Activated T-cell treated with anti-CD3 and anti-CD28 coated beads, Interleukin-2, amount 50 U/mL, for 72 hours (primary cell): ENCODE data around the gene ME1. TPM values are rescaled to one million over a fixed set of nuclear protein-coding genes. Genes with fewer than 3 reads are reported as not detected.
"Not testable (repeated sequence)": the region's sequence is repeated elsewhere in the genome, so short reads cannot be mapped to it uniquely, and the experiment has no call there.

Experiments
- ATAC-seq, 2 donors: fragments of 150-1000 bp; cut with Tn5 transposase; replicated peaks in 1 of 2; 2 replicates each; pipeline ENCODE4 v1.10.0; 2021; ENCODE audit warnings: moderate library complexity in 2 of 2, mild to moderate bottlenecking in 1 of 2
- DNase-seq, 2 donors: peaks; one replicate each; pipeline ENCODE4 v3.0.0; 2021 to 2022; ENCODE audit warnings: mixed read lengths in 1 of 2
- H3K27ac Mint-ChIP-seq: one replicate; pipeline ENCODE4 v1.8.0; 2022; ENCODE audit warnings: mild to moderate bottlenecking, moderate library complexity, mixed read lengths
- H3K27me3 Mint-ChIP-seq: one replicate; pipeline ENCODE4 v1.8.0; 2022; ENCODE audit warnings: low read depth, mixed read lengths
- H3K36me3 Mint-ChIP-seq, 2 donors: one replicate each; pipeline ENCODE4 v1.8.0; 2022; ENCODE audit warnings: mixed read lengths in 2 of 2, mild to moderate bottlenecking in 1 of 2; ENCODE audit not compliant: insufficient read depth in 2 of 2
- H3K4me1 Mint-ChIP-seq: one replicate; pipeline ENCODE4 v1.8.0; 2022; ENCODE audit warnings: low read depth, mixed read lengths
- H3K4me3 Mint-ChIP-seq, 2 donors: one replicate each; pipeline ENCODE4 v1.8.0; 2022; ENCODE audit warnings: mild to moderate bottlenecking in 2 of 2, mixed read lengths in 2 of 2, moderate library complexity in 2 of 2
- H3K9me3 Mint-ChIP-seq, 2 donors: one replicate each; pipeline ENCODE4 v1.8.0; 2022; ENCODE audit warnings: mixed read lengths in 2 of 2
- total RNA-seq, 2 donors: library from RNA; stranded (reverse); gene quantifications; one replicate each; pipeline ENCODE4 v1.2.3, GENCODE V29; 2022

ME1 gene
- total RNA-seq, 2 donors from 2014 or later = 0.32 TPM; not detected in 1

- DNase-seq = no peak
- H3K4me1 Mint-ChIP-seq = no peaks in the 10 kb centered on the region
- no peak for ATAC-seq
- peaks cover 0 to 2% of the 10 kb centered on the region in 2 donors for H3K9me3 Mint-ChIP-seq
- no peak overlapping the region for H3K4me3 Mint-ChIP-seq
- no peak overlapping the region for H3K27ac Mint-ChIP-seq
- peaks cover 10% of the 10 kb centered on the region for H3K27me3 Mint-ChIP-seq
- peaks cover 0 to 2% of the 10 kb centered on the region in 2 donors for H3K36me3 Mint-ChIP-seq
Measured at GRCh38 chr6:83258517-83258916, 172.3 kb downstream of the ME1 start.

- no peak overlapping the region for H3K27ac Mint-ChIP-seq
- DNase-seq (no peak), ATAC-seq (no peak)
- no peak overlapping the region for H3K4me3 Mint-ChIP-seq
- peaks cover 4% of the 10 kb centered on the region for H3K27me3 Mint-ChIP-seq
- H3K36me3 Mint-ChIP-seq = peaks cover 0 to 2% of the 10 kb centered on the region in 2 donors
- H3K4me1 Mint-ChIP-seq = no peaks in the 10 kb centered on the region
- H3K9me3 Mint-ChIP-seq = peaks cover 0 to 2% of the 10 kb centered on the region in 2 donors
Measured at GRCh38 chr6:83257791-83258190, 173.1 kb downstream of the ME1 start.

GRCh38 chr6:83256719-83257118 lies 174.1 kb downstream of the ME1 start:
- DNase-seq, H3K4me3 Mint-ChIP-seq, ATAC-seq, H3K4me1 Mint-ChIP-seq, H3K27ac Mint-ChIP-seq, H3K9me3 Mint-ChIP-seq, H3K36me3 Mint-ChIP-seq: not testable (repeated sequence)
- peaks cover 15% of the 10 kb centered on the region for H3K27me3 Mint-ChIP-seq

- ATAC-seq (no peak), DNase-seq (no peak)
- H3K36me3 Mint-ChIP-seq = peaks cover 0 to 2% of the 10 kb centered on the region in 2 donors
- no peaks in the 10 kb centered on the region for H3K9me3 Mint-ChIP-seq
- peaks cover 14% of the 10 kb centered on the region for H3K27me3 Mint-ChIP-seq
- H3K4me3 Mint-ChIP-seq = no peak overlapping the region
- H3K4me1 Mint-ChIP-seq = no peaks in the 10 kb centered on the region
- H3K27ac Mint-ChIP-seq = no peak overlapping the region
Measured at GRCh38 chr6:83252719-83253118, 178.1 kb downstream of the ME1 start.

GRCh38 chr6:83250235-83250634 lies 180.6 kb downstream of the ME1 start:
- no peak for ATAC-seq
- no peaks in the 10 kb centered on the region for H3K4me1 Mint-ChIP-seq

GRCh38 chr6:83247471-83247870 lies 183.4 kb downstream of the ME1 start:
- H3K27me3 Mint-ChIP-seq = peaks cover 21% of the 10 kb centered on the region
- no peaks in the 10 kb centered on the region for H3K36me3 Mint-ChIP-seq
- no peaks in the 10 kb centered on the region for H3K4me1 Mint-ChIP-seq
- H3K27ac Mint-ChIP-seq = no peak overlapping the region
- no peak overlapping the region for H3K4me3 Mint-ChIP-seq
- ATAC-seq (no peak), DNase-seq (no peak)
- no peaks in the 10 kb centered on the region for H3K9me3 Mint-ChIP-seq

More at GRCh38 chr6:83250235-83250634, 180.6 kb downstream of the ME1 start:
- Mint-ChIP-seq H3K4me3 (no peak overlapping the region), H3K27ac (no peak overlapping the region), H3K9me3 (no peaks in the 10 kb centered on the region), H3K36me3 (no peaks in the 10 kb centered on the region), H3K27me3 (peaks cover 15% of the 10 kb centered on the region)
- DNase-seq = no peak

- H3K27ac Mint-ChIP-seq = no peak overlapping the region
- DNase-seq (no peak), ATAC-seq (no peak)
- no peaks in the 10 kb centered on the region for H3K4me1 Mint-ChIP-seq
- H3K36me3 Mint-ChIP-seq = no peaks in the 10 kb centered on the region
- peaks cover 28% of the 10 kb centered on the region for H3K27me3 Mint-ChIP-seq
- no peak overlapping the region for H3K4me3 Mint-ChIP-seq
- no peaks in the 10 kb centered on the region for H3K9me3 Mint-ChIP-seq
Measured at GRCh38 chr6:83231146-83231545, 199.7 kb downstream of the ME1 start.

GRCh38 chr6:83226517-83226916 lies 204.3 kb downstream of the ME1 start:
- Mint-ChIP-seq H3K4me1 (no peaks in the 10 kb centered on the region), H3K4me3 (no peak overlapping the region)
- no peak for ATAC-seq

GRCh38 chr6:83221889-83222479 lies 208.9 kb downstream of the ME1 start:
- no peak overlapping the region for H3K27ac Mint-ChIP-seq
- no peak for DNase-seq
- H3K4me3 Mint-ChIP-seq = no peak overlapping the region
- H3K4me1 Mint-ChIP-seq = no peaks in the 10 kb centered on the region
- no peaks in the 10 kb centered on the region for H3K9me3 Mint-ChIP-seq
- no peak for ATAC-seq
- H3K36me3 Mint-ChIP-seq = no peaks in the 10 kb centered on the region
- H3K27me3 Mint-ChIP-seq = no peaks in the 10 kb centered on the region

More at GRCh38 chr6:83226517-83226916, 204.3 kb downstream of the ME1 start:
- no peak for DNase-seq
- H3K27ac Mint-ChIP-seq = no peak overlapping the region
- no peaks in the 10 kb centered on the region for H3K36me3 Mint-ChIP-seq
- H3K9me3 Mint-ChIP-seq = no peaks in the 10 kb centered on the region
- no peaks in the 10 kb centered on the region for H3K27me3 Mint-ChIP-seq

GRCh38 chr6:83221276-83221675 lies 209.6 kb downstream of the ME1 start:
- Mint-ChIP-seq H3K27me3 (no peaks in the 10 kb centered on the region), H3K36me3 (no peaks in the 10 kb centered on the region), H3K4me1 (no peaks in the 10 kb centered on the region), H3K27ac (no peak overlapping the region), H3K4me3 (no peak overlapping the region), H3K9me3 (no peaks in the 10 kb centered on the region)
- no peak for ATAC-seq
- DNase-seq = no peak

GRCh38 chr6:83220121-83220520 lies 210.7 kb downstream of the ME1 start:
- no peak for ATAC-seq
- Mint-ChIP-seq H3K9me3 (no peaks in the 10 kb centered on the region), H3K4me3 (no peak overlapping the region), H3K36me3 (no peaks in the 10 kb centered on the region), H3K27ac (no peak overlapping the region), H3K27me3 (no peaks in the 10 kb centered on the region), H3K4me1 (peaks cover 4% of the 10 kb centered on the region)
- DNase-seq = no peak

GRCh38 chr6:83218646-83219045 lies 212.2 kb downstream of the ME1 start:
- ATAC-seq (no peak), DNase-seq (no peak)
- peaks cover 4% of the 10 kb centered on the region for H3K4me1 Mint-ChIP-seq
- no peaks in the 10 kb centered on the region for H3K36me3 Mint-ChIP-seq
- no peak overlapping the region for H3K4me3 Mint-ChIP-seq
- no peaks in the 10 kb centered on the region for H3K9me3 Mint-ChIP-seq
- H3K27ac Mint-ChIP-seq = no peak overlapping the region
- no peaks in the 10 kb centered on the region for H3K27me3 Mint-ChIP-seq

GRCh38 chr6:83216806-83217205 lies 214.0 kb downstream of the ME1 start:
- peaks cover 4% of the 10 kb centered on the region for H3K4me1 Mint-ChIP-seq
- DNase-seq = no peak
- no peaks in the 10 kb centered on the region for H3K36me3 Mint-ChIP-seq
- H3K9me3 Mint-ChIP-seq = no peaks in the 10 kb centered on the region
- no peaks in the 10 kb centered on the region for H3K27me3 Mint-ChIP-seq
- no peak overlapping the region for H3K4me3 Mint-ChIP-seq
- ATAC-seq = no peak
- no peak overlapping the region for H3K27ac Mint-ChIP-seq
